Kidney capillary endothelial cell (primary cell): Measurements from ENCODE around the gene CAMSAP2.
A peak's percentile ranks its signal among the peaks of the same experiment; 100 is the strongest.
"Not testable (repeated sequence)": the region's sequence is repeated elsewhere in the genome, so short reads cannot be mapped to it uniquely, and the experiment has no call there.

ENCODE experiments used
- DNase-seq: peaks from one replicate; pipeline ENCODE4 v3.0.0-alpha.2; 2018; ENCODE audit warnings: low spot score

Gene CAMSAP2

DNA sequence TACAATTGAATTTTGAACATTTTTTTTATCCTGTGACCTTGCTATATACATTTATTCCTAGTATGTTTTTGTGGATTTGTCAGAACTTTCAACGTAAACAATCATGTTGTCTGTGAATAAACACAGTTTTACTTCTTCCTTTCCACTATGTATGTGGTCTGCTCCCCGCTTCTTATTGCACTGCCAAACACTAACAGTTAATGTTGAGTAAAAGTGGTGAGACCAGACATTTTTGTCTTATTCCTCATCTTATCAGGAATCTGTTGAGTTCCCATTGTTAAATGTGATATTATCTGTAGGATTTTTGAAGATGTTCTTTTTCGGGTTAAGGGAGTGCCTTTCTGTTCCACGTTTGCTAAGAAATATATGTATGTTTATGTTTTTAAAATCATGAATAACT is 45.9 kb downstream of the CAMSAP2 start:
- DNase-seq, result no peak

DNA sequence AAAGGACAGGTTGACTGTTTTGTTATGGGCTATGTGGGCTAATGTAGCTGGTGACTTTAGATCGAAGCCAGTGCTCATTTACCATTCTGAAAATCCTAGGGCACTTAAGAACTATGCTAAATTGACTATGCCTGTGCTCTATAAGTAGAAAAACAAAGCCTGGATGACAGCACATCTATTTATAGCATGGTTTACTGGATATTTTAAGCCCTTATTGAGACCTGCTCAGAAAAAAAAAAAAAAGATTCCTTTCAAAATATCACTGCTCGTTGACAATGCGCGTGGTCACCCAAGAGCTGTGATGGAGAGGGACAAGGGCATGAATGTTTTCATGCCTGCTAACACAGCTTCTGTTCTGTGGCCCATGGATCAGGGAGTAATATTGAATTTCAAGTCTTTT is 48.1 kb downstream of the CAMSAP2 start:
- DNase-seq, result no peak

DNA sequence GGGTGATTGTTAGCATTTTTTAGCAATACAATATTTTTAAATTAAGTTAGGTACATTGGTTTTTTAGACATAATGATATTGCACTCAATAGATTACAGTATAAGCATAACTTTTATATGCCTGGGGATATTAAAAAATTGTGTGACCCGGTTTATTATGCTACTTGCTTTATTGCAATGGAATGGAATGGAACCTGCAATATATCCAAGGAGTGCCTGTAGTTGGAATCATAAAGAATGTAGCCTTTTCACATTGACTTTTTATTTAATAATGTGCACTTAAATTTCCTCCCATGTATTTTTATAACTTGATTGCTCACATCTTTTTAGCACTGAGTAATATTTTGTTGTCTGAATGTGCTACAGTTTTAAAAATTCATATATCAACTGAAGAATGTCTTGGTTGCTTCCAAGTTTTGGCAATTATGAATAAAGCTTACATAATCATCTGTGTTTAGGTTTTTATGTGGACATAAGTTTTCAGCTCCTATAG is 49.2 kb downstream of the CAMSAP2 start:
- DNase-seq, result no peak

DNA sequence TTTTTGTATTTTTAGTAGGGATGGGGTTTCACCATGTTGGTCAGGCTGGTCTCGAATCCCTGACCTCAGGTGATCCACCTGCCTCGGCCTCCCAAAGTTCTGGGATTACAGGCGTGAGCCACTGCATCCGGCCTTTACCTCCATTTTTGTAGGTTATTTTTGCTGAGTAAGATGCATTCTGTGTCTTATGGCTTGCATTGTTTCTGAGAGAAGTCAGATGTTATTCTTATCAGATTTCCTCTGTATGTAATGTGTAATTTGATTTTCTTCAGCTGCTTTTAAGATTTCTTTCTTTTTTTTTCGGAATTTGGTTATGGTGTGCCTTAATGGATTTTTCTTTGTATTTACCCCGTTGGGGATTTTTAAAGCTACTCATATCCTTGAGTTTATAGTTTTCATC is 52.3 kb downstream of the CAMSAP2 start:
- DNase-seq, result not testable (repeated sequence)

DNA sequence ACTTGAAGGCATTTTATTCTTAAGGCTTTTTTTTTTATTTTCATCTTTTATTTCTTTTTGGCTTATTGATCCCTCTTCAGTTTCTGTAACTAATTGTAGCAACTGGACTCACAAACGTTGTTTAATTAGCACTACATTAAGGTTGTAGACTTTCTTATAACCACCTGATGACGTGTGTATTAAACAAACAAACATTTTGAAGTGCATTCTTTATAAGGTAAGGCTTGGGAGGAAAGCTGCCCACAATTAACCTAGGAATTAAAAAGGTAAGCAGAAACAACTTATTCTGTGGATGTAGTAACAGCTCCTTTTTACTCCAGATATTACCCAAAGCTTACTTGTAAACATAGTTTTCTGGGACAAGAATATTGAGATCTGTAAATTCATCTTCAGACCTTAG is 55.0 kb downstream of the CAMSAP2 start:
- DNase-seq, result no peak

DNA sequence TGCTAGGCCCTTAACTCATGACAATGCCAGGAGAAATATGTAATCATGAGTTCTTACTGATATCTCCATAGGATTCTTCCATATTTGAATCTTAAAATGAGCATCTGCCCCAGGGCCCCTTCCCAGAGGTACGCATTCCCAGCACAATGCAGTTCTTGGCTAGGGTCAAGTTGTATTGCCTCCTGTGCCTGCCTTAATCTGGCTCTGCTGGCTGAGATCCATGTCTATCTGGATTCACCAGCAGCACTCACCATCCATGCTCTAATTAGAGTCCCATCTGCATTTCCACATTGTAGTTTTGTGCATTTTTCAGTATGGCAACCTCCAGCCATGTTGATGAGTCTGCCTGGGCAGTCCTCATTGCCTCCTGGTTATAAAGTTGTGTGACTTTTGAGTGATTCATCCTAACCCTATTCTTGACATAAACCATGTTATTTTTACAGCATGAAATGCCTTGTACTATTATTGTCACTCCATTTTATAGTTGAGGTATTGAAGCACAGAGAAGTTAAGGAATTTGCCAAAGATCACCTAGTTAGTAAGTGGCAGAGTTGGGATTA is 55.9 kb downstream of the CAMSAP2 start:
- no peak for DNase-seq

DNA sequence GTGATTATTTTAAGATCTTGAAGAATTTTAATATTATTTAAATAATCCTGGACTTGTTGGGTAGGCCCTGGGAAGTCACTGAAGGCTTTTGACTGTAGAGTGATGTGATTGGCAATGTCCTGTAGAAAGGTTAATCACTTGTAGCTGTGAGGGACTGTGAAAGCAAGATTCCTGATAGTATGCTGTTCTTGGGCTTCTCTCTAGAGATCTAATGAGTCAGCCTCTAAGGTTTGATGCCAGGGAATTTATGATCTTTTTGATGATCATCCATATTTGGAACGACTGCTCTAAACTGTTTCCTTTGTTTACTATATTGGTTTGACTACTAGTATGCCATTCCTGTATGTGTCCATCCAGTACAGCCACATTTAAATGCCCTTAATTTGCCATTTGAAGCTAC is 56.5 kb downstream of the CAMSAP2 start:
- no peak for DNase-seq

DNA sequence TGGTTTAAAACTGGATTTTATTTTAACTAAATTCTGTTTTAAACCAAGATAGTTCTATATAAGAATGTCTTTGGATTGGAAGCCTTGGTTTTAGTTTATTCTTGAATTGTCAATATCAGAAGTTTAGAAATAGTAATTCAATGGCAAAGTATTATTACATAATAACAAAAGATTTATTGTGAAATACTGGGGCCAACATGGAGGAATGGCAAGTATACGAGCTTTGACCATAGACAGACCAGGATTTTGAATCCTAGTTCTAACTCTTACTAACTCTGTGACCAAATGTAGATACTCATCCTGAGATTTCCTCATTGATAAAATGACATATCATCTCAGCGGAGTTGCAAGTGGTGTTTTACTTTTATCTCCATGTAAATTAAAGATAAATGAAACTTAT is 63.3 kb downstream of the CAMSAP2 start:
- DNase-seq, result no peak

DNA sequence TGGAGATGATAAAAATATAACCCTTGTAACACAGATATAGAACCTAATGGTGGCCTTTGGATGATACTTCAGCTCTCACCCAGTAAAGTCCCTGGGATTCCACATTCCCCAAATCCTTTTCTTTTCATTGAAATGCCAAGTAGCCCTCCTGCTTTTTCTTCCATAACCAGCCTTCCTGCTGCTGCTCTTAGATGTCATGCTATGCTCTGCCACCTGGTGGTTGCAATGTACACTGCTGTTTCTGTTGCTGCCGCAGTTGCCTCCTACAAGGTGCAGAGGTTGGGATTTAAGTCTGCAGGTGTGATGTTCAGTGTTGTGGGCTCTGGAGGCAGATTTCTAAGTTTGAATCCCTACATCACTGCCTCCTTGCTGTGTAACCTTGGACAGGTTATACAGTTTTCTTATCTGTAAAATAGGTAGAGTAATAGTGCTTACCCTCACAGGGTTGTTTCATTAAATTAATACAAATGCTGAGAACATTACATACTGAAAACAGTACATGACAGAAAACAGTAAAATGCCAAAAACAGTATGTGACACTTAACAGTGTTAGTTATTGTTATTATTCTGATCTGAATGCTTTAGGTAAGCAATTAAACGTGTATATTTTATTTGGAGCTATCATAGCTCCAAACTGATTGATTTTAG is 64.3 kb downstream of the CAMSAP2 start:
- DNase-seq, result peak; percentile 75

DNA sequence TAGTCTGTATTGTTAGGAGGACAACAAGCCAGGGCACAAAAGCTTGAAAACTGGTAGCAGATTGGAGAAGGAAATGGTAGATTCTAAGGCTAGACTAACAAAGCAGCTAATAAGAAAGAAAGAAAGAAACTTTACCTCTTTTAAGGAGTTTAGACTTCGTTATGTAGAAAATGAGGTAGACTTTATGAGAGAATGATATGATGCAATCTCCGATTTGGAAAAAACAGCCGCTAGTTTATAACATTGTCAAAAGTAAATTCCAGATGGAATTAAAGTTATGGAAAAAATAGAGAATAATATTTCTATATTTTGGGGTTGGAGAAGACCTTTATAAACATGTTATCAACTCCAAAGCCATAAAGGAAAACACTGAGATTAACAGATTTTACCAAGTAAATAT is 67.0 kb downstream of the CAMSAP2 start:
- DNase-seq, result no peak

DNA sequence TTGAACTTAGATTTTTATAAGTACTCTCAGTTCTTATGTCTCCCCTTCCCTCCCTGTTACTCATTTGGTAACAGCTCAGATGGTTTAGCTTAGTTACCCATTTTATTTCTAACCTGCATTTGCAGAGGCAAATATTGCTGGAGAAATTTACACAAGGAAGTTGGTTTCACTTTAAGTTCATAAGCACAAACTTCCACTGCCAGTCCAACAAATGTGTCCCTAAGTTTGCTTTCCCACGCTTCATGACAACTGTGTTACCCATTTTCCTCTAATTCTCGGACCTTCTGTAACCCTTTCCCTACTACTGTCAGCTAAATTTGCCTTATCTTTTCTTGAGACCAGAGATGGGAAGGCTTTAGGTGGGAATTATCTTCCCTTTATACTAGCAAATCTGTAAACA is 70.2 kb downstream of the CAMSAP2 start:
- no peak for DNase-seq

DNA sequence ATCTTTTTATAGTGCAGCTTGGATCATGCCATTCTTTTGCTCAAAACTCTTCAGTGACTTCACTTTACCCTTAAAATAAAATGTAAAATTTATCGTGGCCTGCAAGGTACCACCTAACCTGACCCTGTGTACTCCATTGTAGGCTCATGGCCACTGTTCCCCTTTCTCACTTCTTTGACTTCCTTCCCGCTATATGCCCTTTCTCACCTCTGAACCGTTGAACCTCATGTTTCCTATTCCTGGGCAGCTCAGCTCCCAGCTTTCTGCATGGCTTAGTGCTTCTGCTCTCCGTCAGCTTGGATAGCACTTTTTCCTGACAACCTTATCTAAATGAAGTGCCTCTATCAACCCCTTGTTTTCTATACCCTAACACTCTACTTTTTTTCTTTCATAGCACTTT is 73.0 kb downstream of the CAMSAP2 start:
- DNase-seq, result no peak

DNA sequence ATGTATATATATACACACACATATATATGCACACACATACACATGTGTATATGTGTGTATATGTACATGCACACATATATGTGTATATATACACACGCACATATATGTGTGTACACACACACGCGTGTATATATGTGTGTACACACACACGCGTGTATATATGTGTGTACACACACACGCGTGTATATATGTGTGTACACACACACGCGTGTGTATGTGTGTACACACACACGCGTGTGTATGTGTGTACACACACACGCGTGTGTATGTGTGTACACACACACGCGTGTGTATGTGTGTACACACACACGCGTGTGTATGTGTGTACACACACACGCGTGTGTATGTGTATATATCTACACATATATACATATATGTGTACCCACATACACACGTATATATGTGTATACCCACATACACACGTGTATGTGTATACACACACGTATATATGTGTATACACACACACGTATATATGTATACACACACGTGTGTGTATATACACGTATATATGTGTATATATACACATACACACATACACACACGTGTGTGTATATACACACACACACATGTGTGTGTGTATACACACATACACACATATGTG is 78.0 kb downstream of the CAMSAP2 start:
- not testable (repeated sequence) for DNase-seq

DNA sequence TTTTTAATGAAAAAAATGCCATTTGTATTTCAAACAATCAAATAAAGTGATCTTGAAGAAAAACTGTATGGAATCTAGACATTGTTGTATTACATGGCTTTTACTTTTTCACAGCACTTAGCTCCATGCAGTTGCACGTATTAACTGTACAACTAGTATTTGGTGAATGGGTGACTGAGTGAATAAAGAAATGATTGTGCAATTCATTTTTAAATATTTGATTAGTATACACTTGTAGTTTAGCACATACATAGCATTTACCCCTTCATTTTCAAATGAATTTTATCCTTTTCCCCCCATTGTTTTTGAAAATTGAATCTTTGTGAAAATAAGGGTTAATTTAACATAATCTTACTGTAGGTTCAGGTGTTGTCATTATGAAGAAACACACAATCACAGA is 79.6 kb downstream of the CAMSAP2 start:
- no peak for DNase-seq

DNA sequence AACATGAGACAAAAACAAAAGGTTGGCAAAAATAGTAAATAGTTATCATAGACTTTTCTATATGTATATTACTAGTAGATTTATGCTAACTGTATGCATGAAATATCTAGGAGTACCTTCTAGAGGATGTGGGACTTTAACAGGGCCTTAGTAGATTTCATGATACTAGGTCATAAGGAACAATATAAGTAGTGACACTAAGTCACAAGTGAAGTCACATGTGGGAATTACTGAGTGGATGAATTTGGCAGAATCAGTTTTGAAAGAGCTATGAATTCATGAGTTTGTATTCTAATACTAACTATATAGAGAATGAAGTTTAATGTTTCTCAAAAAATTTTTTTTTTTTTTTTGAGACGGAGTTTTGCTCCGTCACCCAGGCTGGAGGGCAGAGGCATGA is 81.0 kb downstream of the CAMSAP2 start:
- no peak for DNase-seq

DNA sequence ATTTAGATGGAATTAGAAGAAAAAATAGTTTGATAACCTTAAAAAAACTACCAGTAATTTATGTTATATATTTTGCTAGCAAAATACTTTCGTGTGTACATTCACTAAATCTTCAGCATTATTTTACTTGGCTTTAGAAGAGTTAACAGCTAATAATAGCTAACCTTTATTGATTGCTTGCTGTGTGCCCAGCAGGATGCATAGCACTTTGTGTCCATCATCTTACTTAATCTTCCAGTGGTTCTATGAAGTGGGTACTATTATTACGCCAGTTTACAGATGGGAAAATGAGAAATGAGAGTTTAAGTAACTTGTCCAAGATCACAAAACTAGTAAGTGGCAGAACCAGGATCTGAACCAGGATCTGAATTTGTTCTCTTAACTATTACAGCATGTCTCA is 92.4 kb downstream of the CAMSAP2 start:
- DNase-seq, result no peak

DNA sequence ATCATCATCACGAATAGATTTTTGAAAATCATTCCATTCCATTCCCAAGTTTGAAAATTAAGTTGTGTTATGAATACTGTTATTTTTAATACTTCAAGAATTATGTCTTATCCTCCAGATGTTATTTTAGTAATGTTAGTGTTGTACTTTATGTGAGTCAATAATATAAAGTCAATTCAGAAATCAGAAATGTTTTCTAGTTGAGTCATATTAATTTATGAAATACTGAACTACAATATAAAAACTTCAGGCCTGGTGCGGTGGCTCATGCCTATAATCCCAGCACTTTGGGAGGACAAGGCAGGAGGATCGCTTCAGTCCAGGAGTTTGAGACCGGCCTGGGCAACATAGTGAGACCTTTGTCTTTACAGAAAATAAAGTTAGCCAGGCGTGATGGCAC is 95.7 kb downstream of the CAMSAP2 start:
- no peak for DNase-seq

DNA sequence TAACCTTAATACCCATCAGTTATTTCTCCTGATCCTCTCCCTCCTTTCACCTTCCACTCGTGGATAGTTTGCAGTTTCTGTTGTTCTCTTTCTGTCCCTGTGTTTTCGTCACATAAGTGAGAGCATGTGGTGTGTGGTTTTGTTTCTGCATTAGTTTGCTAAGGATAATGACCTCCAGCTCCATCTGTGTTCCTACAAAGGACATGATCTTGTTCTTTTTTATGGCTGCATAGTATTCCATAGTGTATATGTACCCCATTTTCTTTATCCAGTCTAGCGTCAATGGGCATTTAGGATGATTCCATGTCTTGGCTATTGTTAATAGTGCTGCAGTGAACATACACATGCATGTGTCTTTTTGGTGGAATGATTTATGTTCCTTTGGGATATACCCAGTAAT is 97.5 kb downstream of the CAMSAP2 start:
- DNase-seq, result no peak

DNA sequence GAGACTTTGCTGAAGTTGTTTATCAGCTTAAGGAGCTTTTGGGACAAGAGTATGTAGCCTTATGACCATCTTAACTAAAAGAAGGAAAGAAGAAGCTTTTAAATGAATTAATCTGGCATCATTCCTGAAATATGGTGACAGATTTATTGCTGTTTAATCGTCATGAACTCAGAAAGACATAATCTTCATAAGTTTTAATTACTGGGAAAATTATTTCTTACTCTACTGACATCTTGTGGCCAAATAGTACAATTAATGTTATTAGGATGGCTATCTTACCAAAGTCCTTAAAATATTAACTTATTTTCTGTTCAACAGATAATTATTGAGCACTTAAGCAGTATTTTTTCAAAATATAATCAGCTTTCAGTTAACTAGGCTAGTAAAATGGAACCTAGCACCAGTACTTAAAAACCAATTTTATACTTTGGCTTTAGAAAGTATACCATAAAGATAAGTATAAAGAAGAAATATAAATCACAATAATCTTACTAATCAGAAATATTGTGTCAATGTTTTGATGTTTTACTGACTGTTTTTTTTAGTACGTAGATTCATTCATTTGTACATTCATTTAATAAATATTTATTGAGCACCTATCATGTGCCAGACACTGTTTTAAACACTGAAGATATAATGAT is 99.4 kb downstream of the CAMSAP2 start:
- peak; percentile 43 for DNase-seq

DNA sequence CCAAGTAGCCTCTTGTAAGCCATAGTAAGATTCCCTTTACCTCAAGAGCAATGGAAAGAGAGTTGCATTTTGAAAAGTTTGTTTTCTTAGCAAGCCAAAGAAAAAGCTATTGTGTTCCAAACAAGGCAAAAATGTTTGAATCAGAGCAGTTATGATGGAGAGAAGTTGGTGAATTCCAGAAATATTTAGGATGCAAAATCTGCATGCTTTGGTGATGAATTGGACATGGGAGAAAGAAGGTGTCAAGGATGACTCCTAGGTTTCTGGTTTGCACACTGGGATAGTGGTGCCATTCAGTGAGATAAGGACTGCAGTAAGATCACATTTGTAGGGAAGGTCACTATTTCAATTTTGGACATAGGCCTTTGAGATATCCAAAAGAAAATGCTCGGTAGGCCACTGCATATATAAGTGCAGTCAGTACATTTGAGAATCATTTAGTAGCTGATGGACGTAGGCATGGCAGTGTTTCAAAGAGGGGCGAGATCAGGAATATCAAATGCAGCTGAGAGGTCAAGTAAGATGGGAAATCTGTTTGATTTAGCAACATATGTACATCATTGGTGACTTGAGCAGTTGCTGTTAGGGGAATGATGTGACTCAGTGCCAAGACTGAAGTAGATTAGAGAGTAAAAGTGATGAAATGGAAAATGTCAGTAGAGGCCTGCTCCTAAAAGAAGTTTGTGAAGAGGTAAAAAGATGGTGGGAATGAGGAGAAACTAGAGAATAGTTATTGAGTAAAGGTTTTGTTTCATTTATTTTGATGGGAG is 100.2 kb downstream of the CAMSAP2 start:
- no peak for DNase-seq

DNA sequence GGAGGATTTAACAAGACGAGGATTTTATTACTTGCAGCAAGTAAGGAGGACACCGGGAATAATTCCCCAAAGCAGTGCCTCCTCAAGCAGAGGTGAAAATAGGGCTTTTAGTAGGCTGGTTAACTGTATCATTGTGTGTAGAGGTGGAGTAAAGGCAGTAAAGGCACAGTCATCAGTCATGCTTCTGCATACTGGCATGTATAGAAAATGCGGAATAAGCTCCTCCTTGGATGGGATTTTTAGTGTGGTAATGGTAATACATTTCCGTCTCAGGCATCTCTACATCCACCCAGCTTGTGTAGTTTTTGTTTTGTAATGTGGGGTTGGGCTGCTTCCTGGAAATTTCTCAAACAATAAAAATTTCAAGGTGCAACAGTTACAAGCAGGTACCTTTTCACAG is 106.7 kb downstream of the CAMSAP2 start:
- DNase-seq, result no peak

DNA sequence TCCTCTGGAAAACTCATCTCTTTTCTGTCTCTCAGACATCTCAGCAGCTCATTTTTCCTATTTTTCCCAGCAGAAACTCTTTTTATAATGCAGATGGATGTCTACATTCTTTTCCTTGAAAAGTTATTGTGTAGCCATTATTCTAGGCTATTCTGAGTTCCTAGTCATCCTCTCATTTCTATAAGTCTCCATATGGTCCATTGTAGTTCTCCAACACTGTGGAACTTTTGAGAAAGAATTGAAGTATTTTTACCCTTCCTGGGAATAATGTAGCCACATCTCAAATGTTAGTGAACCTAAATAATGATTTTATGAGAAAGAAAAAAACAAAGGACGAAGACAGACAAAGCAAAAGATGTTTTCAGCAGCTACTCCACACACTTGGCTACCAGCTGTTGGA is 107.7 kb downstream of the CAMSAP2 start:
- DNase-seq, result no peak

DNA sequence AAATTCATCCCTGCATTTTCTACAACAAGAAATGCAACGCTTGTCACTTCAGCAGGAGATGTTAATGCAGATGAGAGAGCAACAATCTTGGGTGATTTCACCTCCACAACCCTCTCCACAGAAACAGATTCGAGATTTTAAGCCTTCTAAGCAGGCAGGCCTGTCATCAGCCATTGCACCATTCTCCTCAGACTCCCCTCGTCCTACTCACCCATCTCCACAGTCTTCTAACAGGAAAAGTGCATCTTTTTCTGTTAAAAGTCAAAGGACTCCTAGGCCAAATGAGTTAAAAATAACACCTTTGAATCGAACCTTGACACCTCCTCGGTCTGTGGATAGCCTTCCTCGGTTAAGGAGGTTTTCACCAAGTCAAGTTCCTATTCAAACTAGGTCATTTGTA is 110.7 kb downstream of the CAMSAP2 start:
- no peak for DNase-seq
